GM18508 (cell line): ENCODE results near the gene SCP2D1.
"Not testable (repeated sequence)": the region's sequence is repeated elsewhere in the genome, so short reads cannot be mapped to it uniquely, and the experiment has no call there.

Source experiments
- ATAC-seq: cut with Tn5 transposase; IDR thresholded peaks from one replicate; pipeline ENCODE4 v1.9.1; 2021; ENCODE audit warnings: moderate number of reproducible peaks; ENCODE audit not compliant: insufficient read depth, unreplicated experiment

Gene SCP2D1

DNA sequence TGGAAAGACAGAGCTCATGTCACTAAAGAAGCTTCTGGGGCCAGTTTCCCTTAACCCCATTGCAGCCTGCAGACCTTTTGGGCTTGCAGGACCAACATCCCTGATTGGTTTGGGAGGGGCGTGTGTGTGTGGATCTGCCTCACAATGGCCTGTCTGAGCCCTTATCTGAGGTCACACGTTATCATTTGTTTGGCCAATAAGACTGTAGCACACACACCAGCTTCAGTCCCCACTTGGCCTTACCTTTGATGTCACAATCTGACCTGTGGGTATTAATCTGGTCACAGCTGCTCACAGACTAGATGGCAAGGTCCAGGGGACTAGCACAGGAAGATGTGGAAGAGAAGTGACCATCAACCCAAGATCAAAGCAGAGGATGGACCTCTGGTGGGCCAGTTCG is at the start of gene SCP2D1:
Gene SCP2D1, plus strand, starts transcription at position 301 of the 400 bp plus-strand sequence. Its CDS starts 33 bp downstream, at position 334.
- ATAC-seq: no peak

DNA sequence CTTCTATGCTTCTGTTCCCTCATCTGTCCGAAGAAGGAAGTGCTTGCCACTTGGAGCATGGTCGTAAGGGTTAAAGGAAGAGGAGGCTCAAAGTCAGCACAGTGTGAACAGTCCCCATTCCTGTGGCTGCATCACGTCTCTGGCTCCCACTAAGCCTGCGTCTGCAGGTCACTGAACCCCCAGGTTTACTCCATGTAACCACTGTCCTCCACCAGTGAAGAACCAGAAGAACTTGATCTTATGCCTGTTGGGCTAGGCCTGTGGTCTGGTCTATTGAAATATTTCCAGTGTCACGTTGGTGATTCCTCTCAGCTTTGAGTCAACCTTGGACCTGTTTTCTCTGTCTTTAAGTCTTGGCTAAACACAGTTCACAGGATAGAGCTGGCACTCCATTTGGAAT is 45.9 kb upstream of the SCP2D1 start:
- no peak for ATAC-seq

DNA sequence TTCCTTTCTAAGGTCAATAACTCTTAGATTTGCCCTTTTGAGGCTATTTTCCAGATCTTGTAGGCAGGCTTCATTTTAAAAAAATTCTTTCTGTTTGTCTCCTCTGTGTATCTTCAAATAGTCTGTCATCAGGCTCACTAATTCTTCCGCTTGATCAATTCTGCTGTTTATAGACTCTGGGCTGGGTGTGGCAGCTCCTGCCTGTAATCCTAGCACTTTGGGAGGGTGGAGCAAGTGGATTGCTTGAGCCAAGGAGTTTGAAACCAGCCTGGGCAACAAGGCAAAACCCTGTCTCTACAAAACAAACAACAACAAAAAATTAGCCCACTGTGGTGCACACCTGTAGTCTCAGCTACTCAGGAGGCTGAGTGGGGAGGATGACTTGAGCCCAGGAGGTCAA is 40.0 kb upstream of the SCP2D1 start:
- ATAC-seq: no peak

- ATAC-seq: no peak
These were observed 39.4 kb upstream of the SCP2D1 start for GRCh38 chr20:18774207-18774606.

DNA sequence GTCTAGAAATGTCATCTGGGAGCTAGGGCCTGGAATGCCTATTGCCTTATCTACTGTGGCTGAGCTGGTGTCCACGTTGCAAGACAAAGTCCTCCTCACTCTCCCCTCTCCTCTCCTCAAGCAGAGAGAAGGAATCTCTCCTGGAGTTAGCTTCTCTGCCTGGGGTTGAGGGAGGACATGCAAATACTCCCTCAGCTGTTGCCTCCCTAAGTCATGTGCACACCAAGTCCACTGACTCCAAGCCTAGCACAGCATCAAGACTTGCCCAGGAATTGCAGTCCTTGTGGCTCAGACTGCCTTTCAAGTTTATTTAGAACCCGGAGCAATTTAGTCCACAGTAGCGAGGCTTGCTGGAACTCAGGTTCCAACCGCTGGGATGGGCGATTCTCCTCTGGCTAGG is 38.0 kb upstream of the SCP2D1 start:
- no peak for ATAC-seq

- no peak for ATAC-seq
These were observed 34.7 kb upstream of the SCP2D1 start for GRCh38 chr20:18778690-18779392.

DNA sequence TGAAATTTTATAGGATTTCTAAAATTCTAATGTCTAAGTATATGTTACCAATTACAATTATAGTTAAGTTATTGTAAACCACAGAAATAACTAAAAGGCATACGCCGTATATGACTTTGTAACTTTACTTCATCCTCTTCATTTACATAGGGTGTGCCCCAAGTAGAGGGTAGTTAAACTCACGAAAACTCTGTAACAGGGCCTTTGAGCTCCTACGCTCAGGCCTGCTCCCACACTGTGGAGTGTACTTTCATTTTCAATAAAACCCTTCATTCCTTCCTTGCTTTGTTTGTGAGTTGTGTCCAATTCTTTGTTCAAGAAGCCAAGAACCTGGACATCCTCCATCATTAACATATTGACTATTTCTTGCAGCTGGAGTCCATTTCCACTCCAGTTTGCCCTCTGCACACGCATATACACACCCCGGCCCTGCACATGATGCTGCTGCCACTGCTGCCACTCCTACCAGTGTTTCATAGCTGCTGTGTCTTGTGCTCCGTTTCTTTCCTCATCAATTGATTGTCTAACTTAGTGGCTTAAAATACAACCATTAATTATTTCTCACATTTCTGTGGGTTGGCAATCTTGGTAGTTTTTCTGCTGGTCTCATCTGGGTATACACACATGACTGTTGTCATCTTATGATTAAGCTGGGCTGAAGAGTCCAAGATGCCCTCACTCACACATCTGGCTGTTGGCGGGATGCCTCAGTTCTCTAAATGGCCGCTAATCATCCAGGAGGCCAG is 33.0 kb upstream of the SCP2D1 start:
- ATAC-seq: no peak

GRCh38 chr20:18781509-18781908 is 32.1 kb upstream of the SCP2D1 start:
- ATAC-seq: no peak

DNA sequence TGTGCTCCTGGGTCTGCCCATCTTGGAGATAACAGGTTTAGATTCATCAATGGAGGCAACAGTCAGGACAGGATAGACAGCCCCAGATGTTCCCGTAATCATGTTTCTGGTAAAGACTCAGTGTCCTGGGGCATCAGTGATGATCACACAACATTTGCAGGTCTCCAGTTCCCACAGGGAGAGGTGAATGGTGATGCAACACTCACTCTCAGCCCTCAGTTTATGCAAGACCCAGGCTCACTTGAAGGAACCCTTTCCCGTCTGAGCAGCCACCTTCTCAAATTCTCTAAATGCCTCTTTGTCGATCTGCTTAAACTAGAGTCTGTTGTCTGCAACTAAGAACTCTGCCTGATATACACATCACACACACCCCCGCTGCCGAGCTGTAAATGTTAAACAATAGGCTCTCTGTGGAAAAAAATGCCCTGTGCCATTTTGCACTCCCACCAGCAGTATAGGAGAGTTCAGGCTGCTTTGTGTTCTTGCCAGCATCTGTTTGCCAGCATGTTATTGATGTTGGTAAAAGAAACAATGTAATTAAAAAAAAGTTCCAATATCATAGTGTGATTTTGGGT is 30.1 kb upstream of the SCP2D1 start:
- ATAC-seq: no peak

DNA sequence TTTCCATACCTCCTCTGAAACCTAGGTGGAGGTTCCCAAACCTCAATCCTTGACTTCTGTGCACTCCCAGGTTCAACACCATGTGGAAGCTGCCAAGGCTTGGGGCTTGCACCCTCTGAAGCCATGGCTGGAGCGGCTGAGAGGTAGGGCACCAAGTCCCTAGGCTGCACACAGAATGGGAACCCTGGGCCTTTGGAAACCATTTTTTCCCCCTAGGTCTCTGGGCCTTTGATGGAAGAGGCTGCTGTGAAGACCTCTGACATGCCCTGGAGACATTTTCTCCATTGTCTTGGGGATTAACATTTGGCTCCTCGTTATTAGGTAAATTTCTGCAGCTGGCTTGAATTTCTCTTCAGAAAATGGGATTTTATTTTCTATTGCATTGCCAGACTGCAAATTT is 26.5 kb upstream of the SCP2D1 start:
- not testable (repeated sequence) for ATAC-seq

GRCh38 chr20:18788021-18788420 is 25.6 kb upstream of the SCP2D1 start:
- no peak for ATAC-seq

DNA sequence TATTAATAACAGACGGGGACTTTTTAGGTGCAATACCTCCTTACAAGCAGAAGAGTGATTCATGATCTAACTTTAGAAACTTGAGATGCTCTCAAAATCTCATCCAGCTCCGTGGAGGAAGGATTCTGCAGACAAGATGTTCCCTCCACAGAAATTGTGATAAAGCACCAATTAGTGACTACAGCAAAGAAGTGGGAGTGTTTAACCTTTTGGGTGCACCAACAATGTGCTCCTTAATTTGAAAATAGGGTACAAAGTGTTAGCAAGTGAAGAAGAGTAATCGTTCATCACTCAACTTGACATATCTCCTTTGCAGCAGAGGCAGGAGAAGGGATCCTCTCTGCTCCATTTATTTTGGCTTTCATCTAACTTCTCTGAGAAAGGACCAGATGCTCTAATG is 22.8 kb upstream of the SCP2D1 start:
- no peak for ATAC-seq

DNA sequence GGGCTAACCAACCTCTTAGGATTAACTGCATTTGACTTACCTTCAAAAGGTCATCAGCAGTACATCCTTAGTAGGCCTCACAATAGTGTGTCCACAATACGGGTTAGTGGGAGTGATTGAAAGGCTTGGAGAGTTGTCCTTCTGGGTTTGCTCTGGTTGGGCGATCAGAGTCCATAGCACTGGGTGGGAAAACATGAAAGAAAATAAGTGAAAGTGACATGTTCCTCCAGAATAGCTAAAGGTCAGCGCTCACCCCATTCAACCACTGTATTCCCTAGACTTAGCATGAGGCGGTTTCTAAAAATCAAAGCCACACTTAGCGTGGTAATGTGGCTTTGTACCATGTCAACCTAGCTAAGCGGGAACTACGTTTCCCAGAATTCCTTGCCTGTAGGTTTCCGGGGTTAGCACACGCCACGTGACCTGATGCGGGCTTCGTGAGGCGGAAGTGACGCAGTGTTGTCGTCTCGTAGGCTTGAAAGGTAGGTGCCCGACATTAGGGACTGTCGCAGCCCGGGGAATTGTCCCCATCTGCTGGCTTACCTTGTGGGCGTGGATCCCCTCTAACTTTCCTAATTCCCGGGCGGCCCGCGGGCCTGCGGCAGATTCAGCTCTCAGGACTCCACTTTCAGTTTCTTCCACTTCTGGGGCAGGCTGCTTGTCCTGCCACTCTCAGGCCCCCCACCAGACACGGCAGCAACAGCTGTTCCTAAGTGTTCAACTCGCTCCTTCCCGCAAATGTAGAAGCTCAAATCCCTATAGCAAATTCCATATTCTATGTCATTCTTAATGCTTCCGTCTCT is 19.8 kb upstream of the SCP2D1 start:
- ATAC-seq: peak; percentile 58

GRCh38 chr20:18794428-18794787 is 19.2 kb upstream of the SCP2D1 start:
- ATAC-seq: no peak

DNA sequence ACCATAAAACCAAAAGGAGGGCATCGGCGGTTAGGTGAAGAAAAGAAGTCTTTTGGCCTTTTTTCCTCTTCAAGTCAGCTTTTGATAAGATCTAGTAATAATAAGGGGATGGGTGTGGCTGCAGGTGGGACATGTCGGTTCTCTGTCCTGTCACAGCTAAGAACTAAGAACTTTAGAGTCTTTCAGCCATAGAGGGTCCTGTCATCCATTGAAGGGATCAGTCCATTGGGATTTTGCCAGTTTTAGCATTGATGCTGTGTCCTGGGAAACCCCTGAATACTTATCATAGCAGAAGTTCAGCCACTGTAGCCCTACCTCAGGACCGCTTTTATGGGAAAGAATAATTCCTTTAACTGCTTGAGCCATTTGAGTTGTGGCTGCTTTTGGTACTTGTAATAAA is 18.2 kb upstream of the SCP2D1 start:
- no peak for ATAC-seq

- ATAC-seq: no peak
These were observed 17.2 kb upstream of the SCP2D1 start for GRCh38 chr20:18796282-18796833.

GRCh38 chr20:18801516-18801915 is 12.1 kb upstream of the SCP2D1 start:
- no peak for ATAC-seq

- no peak for ATAC-seq
These were observed 11.5 kb upstream of the SCP2D1 start for GRCh38 chr20:18802012-18802634.

DNA sequence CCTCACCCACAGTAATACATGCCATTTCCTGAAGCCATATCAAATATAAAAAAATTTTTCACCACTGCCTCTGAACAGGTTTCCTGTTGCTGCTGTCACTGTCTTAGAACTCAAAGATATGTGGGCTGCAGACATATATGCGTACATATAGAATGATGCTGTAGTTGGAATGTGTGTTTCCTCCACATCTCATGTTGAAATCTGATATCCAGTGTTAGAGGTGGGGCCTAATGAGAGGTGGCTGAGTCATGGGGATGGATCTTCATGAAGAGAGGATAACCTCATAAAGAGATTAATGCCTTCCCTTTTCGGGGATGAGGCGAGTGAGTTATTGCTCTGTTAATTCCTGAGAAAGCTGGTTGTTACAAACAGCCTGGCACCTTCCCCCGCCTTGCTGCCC is 7.7 kb upstream of the SCP2D1 start:
- no peak for ATAC-seq

- ATAC-seq: no peak
These were observed 4.9 kb upstream of the SCP2D1 start for GRCh38 chr20:18808712-18809111.
